ENCODE data around the gene EIF5A.

Gene EIF5A

DNA sequence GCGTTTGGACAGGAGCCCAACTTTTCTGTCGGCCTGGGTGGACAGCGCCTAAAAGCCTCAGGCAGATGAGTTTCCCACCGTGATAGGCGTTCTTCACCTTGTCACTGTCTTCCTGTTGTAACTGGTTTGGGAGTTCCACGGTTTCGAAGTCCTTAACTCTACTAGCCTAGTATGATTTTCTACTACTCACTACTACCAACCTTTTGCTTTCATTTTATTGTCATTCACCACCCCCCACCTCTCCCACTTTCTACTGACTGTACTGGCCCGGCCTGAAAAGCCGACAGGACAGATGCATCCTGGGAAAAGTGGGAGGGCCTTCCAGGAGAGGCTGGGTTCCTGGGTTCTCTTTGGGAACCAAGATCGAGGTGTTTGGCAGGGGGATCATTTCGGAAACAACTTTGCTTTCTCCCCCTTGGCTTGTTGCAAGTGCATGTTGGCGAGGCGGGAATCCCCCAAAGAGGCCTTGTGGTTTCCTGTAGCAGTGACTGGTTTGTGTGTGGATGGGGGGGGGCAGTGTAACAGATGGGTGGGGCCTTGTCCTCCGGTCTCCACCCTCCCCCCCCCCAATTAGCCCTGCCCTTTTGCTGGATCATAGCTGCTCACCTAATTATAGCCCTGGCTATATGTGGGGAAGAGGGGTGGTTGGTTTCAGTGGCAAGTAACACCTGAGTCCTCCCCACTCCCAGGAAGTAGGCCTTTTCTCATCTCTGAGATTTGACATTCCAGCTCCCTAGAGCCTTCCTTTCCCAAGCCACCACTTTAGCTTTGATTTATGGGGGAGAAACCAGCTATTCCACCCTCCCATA, 1.4 kb downstream of the EIF5A start:
- Histone ChIP-seq H3K4me3 (ENCODE audit: low read length) (peak overlapping the region; percentile 94), H3K27ac (ENCODE audit: low read length) (peak overlapping the region; percentile 91), H3K36me3 (ENCODE audit: control insufficient read depth, low read depth, low read length) (peaks cover 44% of the 10 kb centered on the region), H3K9ac (ENCODE audit: low read length) (peak overlapping the region; percentile 100), H3K9me3 (ENCODE audit: control insufficient read depth, low read depth, low read length) (no peaks in the 10 kb centered on the region), H3K27me3 (ENCODE audit: control insufficient read depth, insufficient read depth, low read length) (no peaks in the 10 kb centered on the region), H3K4me1 (ENCODE audit: control insufficient read depth, low read depth, low read length) (peaks cover 2% of the 10 kb centered on the region)

DNA sequence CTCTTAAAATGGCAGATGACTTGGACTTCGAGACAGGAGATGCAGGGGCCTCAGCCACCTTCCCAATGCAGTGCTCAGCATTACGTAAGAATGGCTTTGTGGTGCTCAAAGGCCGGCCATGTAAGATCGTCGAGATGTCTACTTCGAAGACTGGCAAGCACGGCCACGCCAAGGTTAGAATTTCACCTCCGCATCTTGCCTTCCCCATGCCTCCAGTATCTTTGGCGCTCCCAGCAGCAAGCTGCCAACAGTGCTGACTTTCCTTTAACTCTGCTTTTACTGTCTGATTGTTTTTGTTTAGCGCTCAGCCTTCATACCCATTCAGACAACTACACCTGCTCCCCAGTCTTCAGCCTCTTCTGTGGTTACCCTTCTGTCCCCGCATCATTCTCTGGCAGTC, 2.2 kb downstream of the EIF5A start:
- H3K9me3 ChIP-seq (ENCODE audit: control insufficient read depth, low read depth, low read length) = no peaks in the 10 kb centered on the region
- no peak overlapping the region for H3K27ac ChIP-seq (ENCODE audit: low read length)
- peaks cover 47% of the 10 kb centered on the region for H3K36me3 ChIP-seq (ENCODE audit: control insufficient read depth, low read depth, low read length)
- H3K4me3 ChIP-seq (ENCODE audit: low read length) = peak overlapping the region; percentile 94
- peaks cover 8% of the 10 kb centered on the region for H3K4me1 ChIP-seq (ENCODE audit: control insufficient read depth, low read depth, low read length)
- H3K9ac ChIP-seq (ENCODE audit: low read length) = no peak overlapping the region
- H3K27me3 ChIP-seq (ENCODE audit: control insufficient read depth, insufficient read depth, low read length) = no peaks in the 10 kb centered on the region

DNA sequence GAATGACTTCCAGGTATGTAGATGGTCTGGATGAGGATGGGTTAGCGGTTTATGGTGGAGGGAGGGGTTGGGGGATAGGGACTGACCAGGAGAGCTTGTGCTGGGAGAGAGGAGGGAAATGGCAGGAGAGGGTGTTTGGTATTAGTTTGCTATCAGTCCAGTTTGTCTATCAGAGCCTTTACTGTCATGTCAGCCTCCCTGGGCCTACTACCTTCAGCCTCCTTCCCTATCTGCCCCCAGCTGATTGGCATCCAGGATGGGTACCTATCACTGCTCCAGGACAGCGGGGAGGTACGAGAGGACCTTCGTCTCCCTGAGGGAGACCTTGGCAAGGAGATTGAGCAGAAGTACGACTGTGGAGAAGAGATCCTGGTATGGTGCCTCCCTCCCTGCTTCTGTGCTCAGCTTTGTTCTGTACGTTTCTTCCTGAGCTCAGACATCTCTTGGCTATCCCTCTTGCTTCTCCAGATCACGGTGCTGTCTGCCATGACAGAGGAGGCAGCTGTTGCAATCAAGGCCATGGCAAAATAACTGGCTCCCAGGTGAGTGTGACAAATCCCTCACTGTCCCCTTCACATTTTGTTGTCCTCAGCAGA, 3.8 kb downstream of the EIF5A start:
- Histone ChIP-seq H3K36me3 (ENCODE audit: control insufficient read depth, low read depth, low read length) (peaks cover 51% of the 10 kb centered on the region), H3K27me3 (ENCODE audit: control insufficient read depth, insufficient read depth, low read length) (no peaks in the 10 kb centered on the region), H3K4me1 (ENCODE audit: control insufficient read depth, low read depth, low read length) (peaks cover 11% of the 10 kb centered on the region), H3K4me3 (ENCODE audit: low read length) (no peak overlapping the region), H3K9ac (ENCODE audit: low read length) (no peak overlapping the region), H3K9me3 (ENCODE audit: control insufficient read depth, low read depth, low read length) (no peaks in the 10 kb centered on the region), H3K27ac (ENCODE audit: low read length) (no peak overlapping the region)

DNA sequence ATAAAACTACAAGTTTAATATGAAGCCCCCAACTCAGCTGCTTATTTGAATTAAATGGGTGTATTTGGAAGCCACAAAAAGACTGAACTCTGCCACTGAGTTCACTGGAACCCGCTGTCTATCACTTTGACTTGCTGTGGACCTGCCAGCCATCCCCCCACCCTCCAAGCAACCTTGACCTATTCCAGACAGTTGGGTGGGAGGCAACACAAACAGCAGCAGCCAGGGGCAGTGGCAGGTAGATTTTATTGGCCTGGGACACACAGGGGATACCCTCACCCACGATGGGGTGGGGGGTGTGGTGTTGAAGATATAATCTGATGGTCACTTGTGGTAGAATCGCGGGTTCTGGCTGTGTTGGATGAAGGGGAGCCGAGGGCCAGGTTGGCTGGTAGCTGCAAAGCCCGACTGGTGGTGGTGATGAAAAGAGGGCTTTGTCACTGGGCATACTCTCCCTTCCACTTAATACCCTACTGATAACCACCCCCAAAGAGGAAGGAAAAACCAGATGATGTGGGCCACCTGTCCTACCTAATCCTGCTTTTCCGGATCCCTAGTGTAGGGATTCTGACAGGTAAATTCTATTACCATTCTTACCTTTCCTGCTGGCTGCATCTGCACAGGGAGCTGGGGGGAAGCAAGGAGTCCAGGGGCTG, 5.1 kb downstream of the EIF5A start:
- H3K27ac ChIP-seq (ENCODE audit: low read length) = no peak overlapping the region
- H3K4me1 ChIP-seq (ENCODE audit: control insufficient read depth, low read depth, low read length) = peaks cover 11% of the 10 kb centered on the region
- H3K9me3 ChIP-seq (ENCODE audit: control insufficient read depth, low read depth, low read length) = no peaks in the 10 kb centered on the region
- H3K27me3 ChIP-seq (ENCODE audit: control insufficient read depth, insufficient read depth, low read length) = no peaks in the 10 kb centered on the region
- peaks cover 57% of the 10 kb centered on the region for H3K36me3 ChIP-seq (ENCODE audit: control insufficient read depth, low read depth, low read length)
- no peak overlapping the region for H3K4me3 ChIP-seq (ENCODE audit: low read length)
- no peak overlapping the region for H3K9ac ChIP-seq (ENCODE audit: low read length)

DNA sequence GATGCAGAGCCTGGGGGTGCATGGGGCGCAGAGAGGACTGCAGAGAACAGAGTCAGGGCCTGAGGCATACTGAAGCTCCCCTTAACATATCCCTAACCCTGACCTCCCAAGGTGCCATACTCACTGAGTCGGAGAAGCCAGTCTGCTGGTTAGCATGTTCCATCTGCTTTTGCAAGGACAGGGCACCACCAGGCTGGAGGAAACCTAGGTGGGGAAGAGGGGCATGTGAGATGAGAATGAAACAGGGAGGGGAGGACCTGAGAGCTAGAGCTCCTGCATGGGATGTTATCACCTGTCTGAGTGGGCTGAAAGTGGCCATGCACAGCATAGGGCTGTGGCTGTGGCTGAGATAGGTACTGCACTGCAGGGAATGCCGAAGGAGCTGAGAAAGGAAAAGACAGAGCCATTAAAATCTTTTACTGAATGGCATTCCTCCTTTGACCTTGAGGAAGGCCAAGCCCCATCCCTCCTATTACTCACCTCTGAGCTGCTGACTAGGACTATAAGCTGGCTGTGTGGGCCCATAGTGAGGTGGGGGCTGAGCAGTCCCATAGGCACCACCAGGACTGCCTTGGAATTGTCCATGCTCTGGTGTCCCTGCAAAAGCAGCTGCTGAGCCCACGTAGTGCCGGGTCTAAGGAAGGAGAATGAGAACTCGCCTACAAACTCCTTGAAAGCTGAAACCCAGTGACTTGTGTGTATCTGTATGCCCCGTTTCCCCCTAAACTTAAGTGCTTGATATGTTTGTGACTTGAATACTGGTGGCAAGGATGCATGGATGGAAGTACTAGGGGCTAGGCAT, 5.9 kb downstream of the EIF5A start:
- H3K9me3 ChIP-seq (ENCODE audit: control insufficient read depth, low read depth, low read length) = no peaks in the 10 kb centered on the region
- H3K27ac ChIP-seq (ENCODE audit: low read length) = no peak overlapping the region
- H3K27me3 ChIP-seq (ENCODE audit: control insufficient read depth, insufficient read depth, low read length) = no peaks in the 10 kb centered on the region
- no peak overlapping the region for H3K9ac ChIP-seq (ENCODE audit: low read length)
- H3K4me1 ChIP-seq (ENCODE audit: control insufficient read depth, low read depth, low read length) = peaks cover 11% of the 10 kb centered on the region
- peaks cover 65% of the 10 kb centered on the region for H3K36me3 ChIP-seq (ENCODE audit: control insufficient read depth, low read depth, low read length)
- H3K4me3 ChIP-seq (ENCODE audit: low read length) = no peak overlapping the region

DNA sequence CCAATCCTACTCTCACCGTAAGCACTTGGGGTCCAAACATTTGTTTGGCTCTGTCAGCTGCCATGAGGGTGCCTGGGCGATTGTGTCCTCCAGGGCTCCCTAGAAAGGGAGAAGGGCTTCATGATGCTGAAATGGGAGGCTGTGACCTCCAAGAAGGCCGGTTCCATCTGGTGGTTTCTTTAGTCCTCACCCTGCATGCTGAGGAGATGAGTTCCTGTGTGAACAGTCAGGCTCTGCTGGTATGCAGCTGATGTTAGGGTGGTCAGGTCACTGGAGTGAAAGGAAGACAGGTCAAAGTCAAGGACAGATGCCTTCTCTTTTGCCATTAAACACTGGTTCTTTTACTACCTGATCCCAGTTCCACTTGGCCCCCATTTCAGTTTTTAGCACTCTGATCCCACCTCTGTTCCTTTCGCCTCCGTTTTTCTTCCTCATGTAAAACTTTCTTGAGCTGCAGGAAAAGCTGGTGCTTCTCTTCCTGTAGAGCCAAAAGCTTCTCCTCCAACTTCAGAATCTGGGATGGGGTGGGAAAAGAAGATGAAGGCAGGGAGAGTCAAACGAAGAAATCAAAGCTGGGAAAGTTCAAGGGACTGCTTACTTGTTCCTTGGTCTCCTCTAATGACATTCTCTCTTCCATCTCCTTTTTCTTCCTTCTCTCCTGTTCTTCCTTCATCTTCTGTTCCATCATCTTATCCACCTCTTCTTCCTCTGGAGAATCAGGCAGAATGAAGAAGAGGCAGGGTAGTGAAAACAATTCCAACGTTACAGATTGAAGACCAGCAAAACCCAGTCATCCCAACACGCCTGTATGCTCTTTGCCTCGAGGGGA, 6.7 kb downstream of the EIF5A start:
- Histone ChIP-seq H3K4me1 (ENCODE audit: control insufficient read depth, low read depth, low read length) (peaks cover 11% of the 10 kb centered on the region), H3K36me3 (ENCODE audit: control insufficient read depth, low read depth, low read length) (peaks cover 67% of the 10 kb centered on the region), H3K27ac (ENCODE audit: low read length) (no peak overlapping the region), H3K4me3 (ENCODE audit: low read length) (peak overlapping the region; percentile 80), H3K9me3 (ENCODE audit: control insufficient read depth, low read depth, low read length) (no peaks in the 10 kb centered on the region), H3K27me3 (ENCODE audit: control insufficient read depth, insufficient read depth, low read length) (no peaks in the 10 kb centered on the region), H3K9ac (ENCODE audit: low read length) (peak overlapping the region; percentile 79)

DNA sequence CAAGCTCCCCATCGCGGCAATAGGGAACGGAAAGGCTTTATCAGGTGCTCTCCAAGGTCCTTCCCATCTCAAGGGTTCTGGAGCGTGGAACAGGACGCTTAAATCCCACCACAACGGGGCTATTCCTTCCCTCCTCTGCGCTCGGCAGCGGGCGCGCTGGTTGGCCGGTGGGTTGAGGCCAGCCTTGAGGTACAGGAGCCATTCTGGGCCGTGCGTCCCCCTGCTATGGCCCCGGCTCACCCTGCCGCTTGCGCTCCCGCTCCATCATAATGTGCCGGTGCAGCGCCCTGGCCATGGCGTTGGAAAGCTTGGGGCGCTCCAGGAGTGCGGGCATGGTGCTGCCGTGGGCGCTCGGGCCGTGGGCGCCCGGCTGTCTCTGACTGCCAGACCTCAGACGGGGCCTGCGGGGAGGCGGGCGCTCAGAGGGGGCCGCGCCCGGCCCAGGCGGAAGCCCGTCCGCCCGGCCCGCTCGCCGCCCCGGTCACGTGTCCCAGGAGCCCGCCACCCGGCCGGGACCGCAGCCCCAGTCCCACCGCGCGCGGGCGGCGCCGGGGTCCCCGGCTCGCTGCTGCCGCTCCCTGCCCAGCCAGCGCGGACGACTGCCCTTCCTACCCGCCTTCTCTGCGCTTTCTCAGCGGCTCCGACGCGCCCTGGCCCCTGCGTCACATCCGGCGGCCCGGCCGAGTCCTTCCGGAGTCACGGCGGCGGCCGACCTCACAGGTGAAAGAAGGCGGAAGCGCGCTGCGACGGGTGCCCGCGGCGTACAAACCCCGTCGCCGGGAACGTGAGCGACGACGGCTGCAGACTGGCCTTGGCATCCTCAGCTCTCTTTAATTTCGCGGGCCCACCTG, 7.5 kb downstream of the EIF5A start, which contains the start of gene GPS2:
TSS of gene GPS2 (minus strand) at position 642 of the 851 bp plus-strand sequence. CDS start at position 334, 308 bp downstream.
- peaks cover 11% of the 10 kb centered on the region for H3K4me1 ChIP-seq (ENCODE audit: control insufficient read depth, low read depth, low read length)
- peaks cover 58% of the 10 kb centered on the region for H3K36me3 ChIP-seq (ENCODE audit: control insufficient read depth, low read depth, low read length)
- H3K9ac ChIP-seq (ENCODE audit: low read length) = peak within 1 kb of the TSS; percentile 79
- no peaks in the 10 kb centered on the region for H3K9me3 ChIP-seq (ENCODE audit: control insufficient read depth, low read depth, low read length)
- H3K27me3 ChIP-seq (ENCODE audit: control insufficient read depth, insufficient read depth, low read length) = no peaks in the 10 kb centered on the region
- peak within 1 kb of the TSS; percentile 58 for H3K27ac ChIP-seq (ENCODE audit: low read length)
- peak within 1 kb of the TSS; percentile 80 for H3K4me3 ChIP-seq (ENCODE audit: low read length)

DNA sequence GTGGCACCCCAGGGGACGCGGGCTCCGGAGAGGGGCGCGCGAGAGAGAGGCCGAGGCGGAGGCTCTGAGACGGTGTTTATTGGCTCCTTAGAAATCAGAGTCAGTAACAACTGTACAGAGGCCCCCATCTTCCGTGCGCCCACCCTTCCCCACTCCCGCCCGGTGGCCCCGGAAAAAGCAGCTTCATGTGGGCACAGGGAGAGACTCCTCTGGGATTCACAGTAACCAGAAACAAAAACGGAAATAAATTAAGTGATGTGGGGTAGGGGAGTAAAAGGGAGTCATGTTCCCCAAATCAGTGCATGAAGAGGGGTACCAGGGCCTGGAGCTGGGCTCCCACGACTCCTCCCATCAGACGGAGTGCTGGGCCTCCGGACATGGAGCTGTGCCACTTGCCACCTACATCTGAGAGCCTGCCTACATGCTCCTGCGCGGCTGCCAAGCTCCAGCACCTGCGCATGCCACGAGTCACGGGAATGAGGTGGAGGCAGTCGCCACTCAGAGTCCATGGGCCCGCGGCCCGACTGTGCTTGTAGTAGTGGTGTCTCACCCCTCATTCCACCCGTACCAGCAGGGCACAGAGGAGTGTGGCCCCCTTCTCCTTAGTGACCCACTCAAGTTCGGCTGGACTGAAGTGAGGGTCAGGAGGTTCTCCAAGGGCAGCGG, 8.3 kb downstream of the EIF5A start:
- Histone ChIP-seq H3K27me3 (ENCODE audit: control insufficient read depth, insufficient read depth, low read length) (no peaks in the 10 kb centered on the region), H3K9ac (ENCODE audit: low read length) (peak overlapping the region; percentile 79), H3K27ac (ENCODE audit: low read length) (peak overlapping the region; percentile 58), H3K36me3 (ENCODE audit: control insufficient read depth, low read depth, low read length) (peaks cover 56% of the 10 kb centered on the region), H3K4me1 (ENCODE audit: control insufficient read depth, low read depth, low read length) (peaks cover 11% of the 10 kb centered on the region), H3K9me3 (ENCODE audit: control insufficient read depth, low read depth, low read length) (no peaks in the 10 kb centered on the region), H3K4me3 (ENCODE audit: low read length) (peak overlapping the region; percentile 80)

DNA sequence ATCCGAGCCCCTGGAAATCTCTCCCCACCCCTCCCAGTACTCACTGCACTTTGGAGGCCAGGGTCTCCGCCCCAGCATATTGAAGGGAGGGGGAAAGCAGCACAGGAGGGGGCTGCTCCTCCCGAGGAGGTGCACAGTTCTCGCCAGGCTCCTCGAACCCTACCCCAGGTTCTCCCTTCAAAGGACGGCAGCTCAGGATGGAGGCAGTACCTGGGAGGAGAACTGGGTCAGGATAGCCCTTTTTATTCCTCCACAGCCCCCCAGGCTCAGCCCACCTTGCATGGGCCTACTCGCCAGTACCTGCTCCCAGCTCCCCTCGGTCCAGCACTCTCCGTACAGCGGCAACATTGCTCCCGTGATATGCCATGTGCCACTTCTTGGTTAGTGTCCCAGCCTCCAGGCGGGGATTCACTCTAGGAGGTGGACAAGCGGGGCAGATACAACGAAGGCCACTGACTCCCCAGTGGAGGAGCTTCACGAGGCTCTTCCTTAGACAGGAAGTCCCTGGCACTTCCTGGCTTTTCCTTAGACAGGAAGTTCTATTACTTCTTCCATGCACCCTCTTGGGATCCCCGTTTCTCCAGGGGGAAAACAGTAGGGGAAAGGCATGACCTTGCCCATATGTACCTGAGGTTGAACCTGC, 9.9 kb downstream of the EIF5A start:
- Histone ChIP-seq H3K27ac (ENCODE audit: low read length) (no peak overlapping the region), H3K9me3 (ENCODE audit: control insufficient read depth, low read depth, low read length) (no peaks in the 10 kb centered on the region), H3K36me3 (ENCODE audit: control insufficient read depth, low read depth, low read length) (peaks cover 58% of the 10 kb centered on the region), H3K4me3 (ENCODE audit: low read length) (no peak overlapping the region), H3K27me3 (ENCODE audit: control insufficient read depth, insufficient read depth, low read length) (no peaks in the 10 kb centered on the region), H3K9ac (ENCODE audit: low read length) (no peak overlapping the region), H3K4me1 (ENCODE audit: control insufficient read depth, low read depth, low read length) (peaks cover 11% of the 10 kb centered on the region)

Data from iPS-18a (cell line).